GM12872 (cell line): ENCODE measurements around the gene TJP2.

ENCODE experiments used
- CTCF ChIP-seq: IDR thresholded peaks from 3 replicates; pipeline ENCODE4 v1.5.1; 2011; ENCODE audit warnings: low read depth, mild to moderate bottlenecking, low read length, moderate library complexity; ENCODE audit not compliant: insufficient read depth

TJP2 gene

GRCh38 chr9:69293156-69293555 is 119.1 kb downstream of the TJP2 start:
- TF ChIP-seq CTCF, result no peak

- no peak for TF ChIP-seq CTCF
Measured at GRCh38 chr9:69295872-69296552, 121.9 kb downstream of the TJP2 start.

GRCh38 chr9:69297300-69297980 is 123.4 kb downstream of the TJP2 start:
- TF ChIP-seq CTCF, result no peak

GRCh38 chr9:69299315-69299714 is 125.2 kb downstream of the TJP2 start:
- no peak for TF ChIP-seq CTCF

- no peak for TF ChIP-seq CTCF
Measured at GRCh38 chr9:69299826-69300225, 125.7 kb downstream of the TJP2 start.

GRCh38 chr9:69303331-69303730 is 129.3 kb downstream of the TJP2 start:
- TF ChIP-seq CTCF, result no peak

GRCh38 chr9:69307446-69308205 is 133.5 kb downstream of the TJP2 start:
- TF ChIP-seq CTCF, result no peak
